Mesendoderm (in vitro differentiated cells): Measurements from ENCODE around the gene RASGRP4.

Source experiments
- DNase-seq: peaks from one replicate; pipeline ENCODE4 v3.0.0; 2013
- H2AK5ac ChIP-seq: 2 replicates; pipeline ENCODE4 v1.6.1; 2013; ENCODE audit warnings: low read length, inconsistent platforms
- H2BK120ac ChIP-seq: 2 replicates; pipeline ENCODE4 v1.6.1; 2013; ENCODE audit warnings: low read depth, mild to moderate bottlenecking, low read length, moderate library complexity, mixed read lengths
- H2BK15ac ChIP-seq: replicated peaks from 2 replicates; pipeline ENCODE4 v1.6.1; 2013; ENCODE audit warnings: low read depth, mild to moderate bottlenecking, moderate library complexity
- H2BK5ac ChIP-seq: 2 replicates; pipeline ENCODE4 v1.6.1; 2013; ENCODE audit warnings: low read length, inconsistent platforms
- H3K18ac ChIP-seq: 2 replicates; pipeline ENCODE4 v1.6.1; 2013; ENCODE audit warnings: mild to moderate bottlenecking, low read length, mixed read lengths
- H3K23ac ChIP-seq: one replicate; pipeline ENCODE4 v1.6.1; 2013; ENCODE audit warnings: low read length
- H3K27ac ChIP-seq: 2 replicates; pipeline ENCODE4 v1.5.1; 2013; ENCODE audit warnings: low read depth, mild to moderate bottlenecking, inconsistent platforms, low read length, moderate library complexity
- H3K27me3 ChIP-seq: 2 replicates; pipeline ENCODE4 v1.6.1; 2013; ENCODE audit warnings: low read length, control low read depth, mild to moderate bottlenecking, inconsistent platforms; ENCODE audit not compliant: insufficient read depth, poor library complexity
- H3K36me3 ChIP-seq: 2 replicates; pipeline ENCODE4 v1.6.1; 2013; ENCODE audit warnings: low read length, inconsistent platforms; ENCODE audit not compliant: control insufficient read depth, insufficient read depth
- H3K4ac ChIP-seq: one replicate; pipeline ENCODE4 v1.6.1; 2013; ENCODE audit warnings: low read depth, mild to moderate bottlenecking, low read length, moderate library complexity
- H3K4me1 ChIP-seq: 2 replicates; pipeline ENCODE4 v1.6.1; 2013; ENCODE audit warnings: low read depth, low read length, inconsistent platforms; ENCODE audit not compliant: control insufficient read depth
- H3K4me2 ChIP-seq: 2 replicates; pipeline ENCODE4 v1.6.1; 2013; ENCODE audit warnings: low read length
- H3K4me3 ChIP-seq: 2 replicates; pipeline ENCODE4 v1.5.1; 2013; ENCODE audit warnings: mild to moderate bottlenecking, low read length
- H3K56ac ChIP-seq: one replicate; pipeline ENCODE4 v1.6.1; 2013; ENCODE audit warnings: low read length
- H3K79me1 ChIP-seq: 2 replicates; pipeline ENCODE4 v1.6.1; 2013; ENCODE audit warnings: low read length, inconsistent platforms
- H3K79me2 ChIP-seq: 2 replicates; pipeline ENCODE4 v1.6.1; 2013; ENCODE audit warnings: mild to moderate bottlenecking, low read length; ENCODE audit not compliant: control insufficient read depth, insufficient read depth
- H3K9ac ChIP-seq: 2 replicates; pipeline ENCODE4 v1.6.1; 2013; ENCODE audit warnings: low read length, inconsistent platforms
- H4K5ac ChIP-seq: one replicate; pipeline ENCODE4 v1.6.1; 2013; ENCODE audit warnings: low read length
- H4K8ac ChIP-seq: one replicate; pipeline ENCODE4 v1.6.1; 2013; ENCODE audit warnings: low read depth, mild to moderate bottlenecking, control low read depth, low read length, moderate library complexity
- WGBS: extraction: QIAGEN DNeasy Blood & Tissue Kit; methylation state at CpG from one replicate; pipeline ENCODE4 v1.1.7; 2013; ENCODE audit warnings: low lambda C conversion rate, missing lambda C conversion rate; ENCODE audit not compliant: insufficient coverage; ENCODE audit errors: extremely low coverage; 5-methylcytosine and 5-hydroxymethylcytosine counted together

The RASGRP4 gene

DNA sequence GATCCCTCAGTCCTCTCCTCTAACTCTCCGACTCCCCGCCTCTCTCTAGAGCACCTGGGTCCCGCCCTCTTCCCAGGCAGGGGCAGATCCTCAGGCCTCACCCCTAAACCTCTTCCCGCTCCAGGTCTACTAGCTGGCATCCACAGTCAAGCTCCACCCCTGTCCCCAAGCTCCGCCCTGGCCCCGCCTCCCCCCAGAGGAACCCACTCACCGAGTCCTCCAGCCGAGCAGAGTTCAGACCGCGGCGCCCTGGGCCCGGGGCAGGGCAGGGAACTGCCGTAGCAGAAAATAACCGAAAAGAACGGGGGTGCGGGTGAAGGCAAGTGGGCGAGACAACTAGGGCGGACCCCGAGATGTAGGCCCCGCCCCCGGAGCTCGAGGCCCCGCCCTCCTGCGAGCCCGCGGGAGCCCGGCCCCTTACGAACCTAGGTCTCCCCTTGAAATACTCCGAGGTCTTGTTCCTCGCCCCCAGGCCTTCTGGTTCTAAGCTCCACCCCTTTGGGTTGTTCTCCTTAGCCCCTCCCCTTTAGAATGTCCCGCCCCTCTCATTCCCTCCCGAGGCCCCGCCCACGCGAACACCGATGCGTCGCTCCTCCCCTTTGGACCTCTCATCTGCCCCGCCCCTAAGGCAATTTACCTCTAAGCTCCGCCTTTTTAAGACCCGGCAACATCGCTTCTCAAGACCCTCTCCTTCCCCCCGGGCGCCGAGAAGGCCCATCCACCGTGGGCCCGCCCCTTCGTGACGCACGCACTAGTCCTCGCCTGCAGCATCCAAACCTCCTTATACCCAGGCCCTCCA is 38.3 kb downstream of the RASGRP4 start, which contains the start of gene GGN:
Gene GGN (minus strand): TSS at position 485 of the 799 bp plus-strand sequence. CDS start 773 bp downstream, outside the sequence.
- Histone ChIP-seq H3K23ac (no peak within 1 kb of the TSS), H3K18ac (peak within 1 kb of the TSS; percentile 69), H3K9ac (peak within 1 kb of the TSS; percentile 78), H4K8ac (no peak within 1 kb of the TSS), H4K5ac (no peak within 1 kb of the TSS), H2BK120ac (no peak within 1 kb of the TSS), H3K27me3 (no peaks in the 10 kb centered on the region), H3K27ac (peak within 1 kb of the TSS; percentile 19), H3K79me2 (no peaks in the 10 kb centered on the region), H2BK15ac (no peak within 1 kb of the TSS), H3K4me3 (peak within 1 kb of the TSS; percentile 60), H3K4ac (no peak within 1 kb of the TSS), H3K4me1 (peaks cover 3% of the 10 kb centered on the region), H3K79me1 (no peaks in the 10 kb centered on the region), H3K4me2 (peak within 1 kb of the TSS; percentile 98), H3K36me3 (no peaks in the 10 kb centered on the region), H3K56ac (peak within 1 kb of the TSS; percentile 84), H2BK5ac (no peak within 1 kb of the TSS), H2AK5ac (no peak within 1 kb of the TSS)
- DNase-seq = peak; percentile 98
- no CpG with 5 or more reads among the region's 51 CpGs for WGBS

DNA sequence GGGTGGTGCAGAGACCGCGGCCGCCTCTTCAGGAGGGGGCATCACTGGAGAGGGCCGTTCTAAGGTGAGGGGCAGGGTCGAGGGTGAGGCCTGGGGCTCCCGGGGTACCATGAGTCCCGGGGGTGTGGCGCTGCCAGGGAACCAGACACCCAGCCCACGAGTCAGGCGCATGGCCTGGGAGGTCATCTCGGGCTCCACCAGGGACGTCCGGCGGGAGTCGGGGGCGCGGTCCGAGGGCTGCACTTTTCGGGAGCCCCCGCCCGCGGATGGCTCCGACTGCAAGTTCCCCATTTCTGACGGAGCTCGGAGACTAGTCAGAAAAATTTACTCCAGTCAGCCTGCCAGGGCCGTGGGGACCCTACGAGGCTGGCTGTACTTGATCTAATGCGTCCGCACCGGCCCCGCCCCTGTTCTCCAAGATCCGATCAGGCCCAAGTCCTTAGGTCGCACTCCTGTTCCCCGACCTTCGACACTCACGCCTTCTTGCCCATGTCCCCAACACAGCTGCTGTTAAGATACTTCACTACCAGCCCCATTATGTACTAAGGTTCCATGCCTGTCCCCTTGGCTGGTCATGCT is 39.0 kb downstream of the RASGRP4 start:
- Histone ChIP-seq H3K4me3 (no peak overlapping the region), H3K23ac (no peak overlapping the region), H3K27me3 (no peaks in the 10 kb centered on the region), H3K27ac (no peak overlapping the region), H3K4me1 (peaks cover 3% of the 10 kb centered on the region), H2BK5ac (no peak overlapping the region), H3K56ac (peak overlapping the region; percentile 56), H3K79me2 (no peaks in the 10 kb centered on the region), H4K5ac (no peak overlapping the region), H4K8ac (no peak overlapping the region), H2BK120ac (no peak overlapping the region), H2AK5ac (no peak overlapping the region), H3K36me3 (peaks cover 4% of the 10 kb centered on the region), H3K4me2 (peak overlapping the region; percentile 61), H3K9ac (peak overlapping the region; percentile 48), H2BK15ac (no peak overlapping the region), H3K79me1 (no peaks in the 10 kb centered on the region), H3K18ac (no peak overlapping the region), H3K4ac (no peak overlapping the region)
- no CpG with 5 or more reads among the region's 36 CpGs for WGBS
- no peak for DNase-seq

DNA sequence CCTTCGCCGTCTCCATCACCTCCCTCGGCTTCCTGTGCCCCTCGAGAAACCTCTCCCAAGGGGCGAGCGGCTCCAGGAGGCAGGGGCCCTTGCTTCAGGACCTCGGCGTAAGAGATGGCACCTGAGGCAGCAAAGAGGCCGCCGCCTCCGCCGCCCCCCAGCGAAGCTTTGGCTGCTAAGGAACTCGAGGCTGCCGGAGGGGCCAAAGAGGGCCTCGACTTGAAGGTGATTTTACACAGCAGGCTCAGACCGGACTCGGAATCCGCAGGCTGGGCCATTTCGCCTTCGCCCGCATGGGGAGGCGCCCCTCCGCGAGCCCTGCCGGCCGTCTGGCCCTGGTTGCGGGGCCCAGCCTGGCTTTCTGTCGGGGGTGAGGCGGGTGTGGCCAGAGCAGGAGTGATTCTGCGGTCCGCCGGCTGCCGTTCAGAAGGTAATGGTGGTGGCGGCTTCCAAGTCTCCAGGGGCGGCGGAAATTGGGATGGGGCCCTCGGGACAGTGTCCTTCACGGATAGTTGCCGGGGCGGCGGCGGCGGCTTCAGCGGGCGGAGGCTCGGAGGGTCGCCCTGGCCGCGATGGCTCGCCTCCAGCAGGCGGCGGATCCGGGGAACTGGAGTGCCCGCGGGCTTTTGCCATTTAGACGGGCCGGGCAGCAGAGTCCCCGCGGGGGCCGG is 39.6 kb downstream of the RASGRP4 start:
- no peak overlapping the region for H3K9ac ChIP-seq
- H3K27ac ChIP-seq = no peak overlapping the region
- no peak overlapping the region for H4K5ac ChIP-seq
- no peaks in the 10 kb centered on the region for H3K27me3 ChIP-seq
- H2BK5ac ChIP-seq = no peak overlapping the region
- no peak overlapping the region for H3K18ac ChIP-seq
- no peak overlapping the region for H3K4me3 ChIP-seq
- no peak overlapping the region for H2BK15ac ChIP-seq
- H3K79me2 ChIP-seq = no peaks in the 10 kb centered on the region
- peaks cover 7% of the 10 kb centered on the region for H3K36me3 ChIP-seq
- peaks cover 3% of the 10 kb centered on the region for H3K4me1 ChIP-seq
- no peak overlapping the region for H3K23ac ChIP-seq
- no peak overlapping the region for H3K4me2 ChIP-seq
- no peak for DNase-seq
- no peak overlapping the region for H2BK120ac ChIP-seq
- H3K79me1 ChIP-seq = no peaks in the 10 kb centered on the region
- no peak overlapping the region for H3K4ac ChIP-seq
- no peak overlapping the region for H3K56ac ChIP-seq
- no CpG with 5 or more reads among the region's 61 CpGs for WGBS
- no peak overlapping the region for H4K8ac ChIP-seq
- H2AK5ac ChIP-seq = no peak overlapping the region

DNA sequence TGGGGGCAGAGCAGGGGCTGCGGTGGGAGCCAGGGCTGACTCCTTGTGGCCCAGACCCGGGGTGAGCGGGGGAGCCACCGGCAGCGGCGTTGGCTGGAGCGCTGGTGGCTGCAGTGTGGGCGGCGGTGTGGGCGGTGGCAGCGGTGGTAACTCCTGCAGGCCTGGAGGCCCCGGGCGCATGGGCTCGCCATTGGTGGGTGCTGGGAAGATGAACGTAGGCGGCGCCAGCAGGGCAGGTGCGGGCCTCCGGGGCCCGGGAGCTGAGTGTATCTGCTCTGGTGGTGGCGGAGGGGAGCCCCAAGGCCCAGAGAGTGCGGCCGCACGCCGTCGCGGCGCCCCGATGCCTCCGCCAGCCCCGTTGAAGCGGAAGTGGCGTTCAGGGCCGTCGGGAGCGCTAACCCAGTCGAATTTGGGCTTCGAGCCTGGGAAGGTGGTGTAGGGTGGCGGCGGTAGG is 40.2 kb downstream of the RASGRP4 start:
- Histone ChIP-seq H3K9ac (no peak overlapping the region), H3K4me1 (peaks cover 3% of the 10 kb centered on the region), H3K4me3 (no peak overlapping the region), H3K79me2 (no peaks in the 10 kb centered on the region), H2BK15ac (no peak overlapping the region), H3K23ac (no peak overlapping the region), H4K5ac (no peak overlapping the region), H3K36me3 (peaks cover 13% of the 10 kb centered on the region), H2AK5ac (no peak overlapping the region), H3K18ac (no peak overlapping the region), H3K4me2 (no peak overlapping the region), H3K56ac (no peak overlapping the region), H3K27me3 (no peaks in the 10 kb centered on the region), H3K27ac (no peak overlapping the region), H2BK5ac (no peak overlapping the region), H4K8ac (no peak overlapping the region), H2BK120ac (no peak overlapping the region), H3K79me1 (no peaks in the 10 kb centered on the region), H3K4ac (no peak overlapping the region)
- no peak for DNase-seq
- WGBS = no CpG with 5 or more reads among the region's 40 CpGs

- H2AK5ac ChIP-seq = no peak overlapping the region
- H2BK5ac ChIP-seq = no peak overlapping the region
- DNase-seq = no peak
- no peak overlapping the region for H3K18ac ChIP-seq
- H3K4me3 ChIP-seq = no peak overlapping the region
- WGBS = no CpG with 5 or more reads among the region's 40 CpGs
- peaks cover 3% of the 10 kb centered on the region for H3K4me1 ChIP-seq
- no peaks in the 10 kb centered on the region for H3K79me2 ChIP-seq
- no peaks in the 10 kb centered on the region for H3K27me3 ChIP-seq
- H2BK15ac ChIP-seq = no peak overlapping the region
- no peak overlapping the region for H4K8ac ChIP-seq
- H3K4me2 ChIP-seq = no peak overlapping the region
- H4K5ac ChIP-seq = no peak overlapping the region
- peaks cover 13% of the 10 kb centered on the region for H3K36me3 ChIP-seq
- no peak overlapping the region for H3K27ac ChIP-seq
- H3K4ac ChIP-seq = no peak overlapping the region
- H3K56ac ChIP-seq = no peak overlapping the region
- H3K23ac ChIP-seq = no peak overlapping the region
- no peaks in the 10 kb centered on the region for H3K79me1 ChIP-seq
- no peak overlapping the region for H2BK120ac ChIP-seq
- no peak overlapping the region for H3K9ac ChIP-seq
These were observed 40.8 kb downstream of the RASGRP4 start for GRCh38 chr19:38385057-38385803.
